PFSK-1 (cell line): ENCODE measurements around the gene COL2A1.

ENCODE experiments used
- POLR2AphosphoS5 ChIP-seq: IDR thresholded peaks from 2 replicates; pipeline ENCODE4 v1.6.1; 2012; ENCODE audit warnings: low read depth, mild to moderate bottlenecking, control low read depth, low read length, moderate library complexity
- TAF1 ChIP-seq: IDR thresholded peaks from 2 replicates; pipeline ENCODE4 v1.6.1; 2012; ENCODE audit warnings: low read length, control low read depth, borderline replicate concordance; ENCODE audit not compliant: insufficient read depth
- TF ChIP-seq, protein P1 (sequence below), 2 experiments: IDR thresholded peaks; 2 replicates each; pipeline versions ENCODE4 v1.6.1 to v1.8.0; 2011 to 2012; ENCODE audit warnings: low read depth in 2 of 2, low read length in 2 of 2, control low read depth in 1 of 2, inconsistent platforms in 1 of 2, mild to moderate bottlenecking in 1 of 2, moderate library complexity in 1 of 2; ENCODE audit not compliant: insufficient read depth in 1 of 2

DNA sequence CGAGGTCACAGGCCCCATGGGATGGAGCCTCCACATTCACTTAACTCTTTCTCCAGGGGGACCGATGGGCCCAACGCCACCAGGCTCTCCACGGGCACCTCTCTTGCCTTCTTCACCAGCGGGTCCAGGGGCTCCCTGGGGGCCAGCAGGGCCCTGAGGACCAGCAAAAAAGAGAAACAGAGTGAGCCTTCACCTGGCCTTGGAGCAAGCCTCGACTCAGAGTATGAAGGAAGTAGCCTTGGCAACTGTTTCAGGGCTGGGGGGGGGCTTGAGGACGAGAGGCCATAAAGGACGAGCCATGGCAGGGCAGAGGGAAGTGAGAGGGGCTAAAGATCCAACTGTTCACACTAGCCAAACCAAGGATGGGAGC lies 18.0 kb downstream of the COL2A1 start:
- TF ChIP-seq, protein P1, sequence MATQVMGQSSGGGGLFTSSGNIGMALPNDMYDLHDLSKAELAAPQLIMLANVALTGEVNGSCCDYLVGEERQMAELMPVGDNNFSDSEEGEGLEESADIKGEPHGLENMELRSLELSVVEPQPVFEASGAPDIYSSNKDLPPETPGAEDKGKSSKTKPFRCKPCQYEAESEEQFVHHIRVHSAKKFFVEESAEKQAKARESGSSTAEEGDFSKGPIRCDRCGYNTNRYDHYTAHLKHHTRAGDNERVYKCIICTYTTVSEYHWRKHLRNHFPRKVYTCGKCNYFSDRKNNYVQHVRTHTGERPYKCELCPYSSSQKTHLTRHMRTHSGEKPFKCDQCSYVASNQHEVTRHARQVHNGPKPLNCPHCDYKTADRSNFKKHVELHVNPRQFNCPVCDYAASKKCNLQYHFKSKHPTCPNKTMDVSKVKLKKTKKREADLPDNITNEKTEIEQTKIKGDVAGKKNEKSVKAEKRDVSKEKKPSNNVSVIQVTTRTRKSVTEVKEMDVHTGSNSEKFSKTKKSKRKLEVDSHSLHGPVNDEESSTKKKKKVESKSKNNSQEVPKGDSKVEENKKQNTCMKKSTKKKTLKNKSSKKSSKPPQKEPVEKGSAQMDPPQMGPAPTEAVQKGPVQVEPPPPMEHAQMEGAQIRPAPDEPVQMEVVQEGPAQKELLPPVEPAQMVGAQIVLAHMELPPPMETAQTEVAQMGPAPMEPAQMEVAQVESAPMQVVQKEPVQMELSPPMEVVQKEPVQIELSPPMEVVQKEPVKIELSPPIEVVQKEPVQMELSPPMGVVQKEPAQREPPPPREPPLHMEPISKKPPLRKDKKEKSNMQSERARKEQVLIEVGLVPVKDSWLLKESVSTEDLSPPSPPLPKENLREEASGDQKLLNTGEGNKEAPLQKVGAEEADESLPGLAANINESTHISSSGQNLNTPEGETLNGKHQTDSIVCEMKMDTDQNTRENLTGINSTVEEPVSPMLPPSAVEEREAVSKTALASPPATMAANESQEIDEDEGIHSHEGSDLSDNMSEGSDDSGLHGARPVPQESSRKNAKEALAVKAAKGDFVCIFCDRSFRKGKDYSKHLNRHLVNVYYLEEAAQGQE (IDR thresholded peaks at IDR 0.05; ENCODE audit: insufficient read depth in 1 of 2, low read depth in 2 of 2, low read length in 2 of 2), result no peak
- TF ChIP-seq POLR2AphosphoS5 (no peak), TAF1 (no peak)
